Measurements from ENCODE around the gene KISS1.

Gene KISS1

GRCh38 chr1:204155881-204156280 is 40.4 kb downstream of the KISS1 start:
- DNase-seq (ENCODE audit: low read depth in 2 of 2), result no peak

- DNase-seq (ENCODE audit: low read depth in 2 of 2), result no peak
Observed at GRCh38 chr1:204154568-204155255, 41.6 kb downstream of the KISS1 start.

- DNase-seq (ENCODE audit: low read depth in 2 of 2), result no peak
Observed at GRCh38 chr1:204153667-204154066, 42.6 kb downstream of the KISS1 start.

GRCh38 chr1:204152310-204153044 is 43.8 kb downstream of the KISS1 start:
- DNase-seq (ENCODE audit: low read depth in 2 of 2), result no peak

- peak in 1 of 2 experiments; percentile 20 for DNase-seq (ENCODE audit: low read depth in 2 of 2)
Observed at GRCh38 chr1:204151552-204152309, 44.6 kb downstream of the KISS1 start, which contains the start of gene ETNK2. Gene ETNK2, minus strand, starts transcription at chr1:204152044. Its CDS starts 192 bp downstream, at chr1:204151852.

GRCh38 chr1:204150702-204151551 is 45.4 kb downstream of the KISS1 start:
- no peak for DNase-seq (ENCODE audit: low read depth in 2 of 2)

GRCh38 chr1:204149635-204150565 is 46.4 kb downstream of the KISS1 start:
- no peak for DNase-seq (ENCODE audit: low read depth in 2 of 2)

GRCh38 chr1:204149107-204149506 is 47.2 kb downstream of the KISS1 start:
- no peak for DNase-seq (ENCODE audit: low read depth in 2 of 2)

GRCh38 chr1:204147406-204148383 is 48.6 kb downstream of the KISS1 start:
- DNase-seq (ENCODE audit: low read depth in 2 of 2), result no peak

GRCh38 chr1:204146965-204147364 is 49.3 kb downstream of the KISS1 start:
- DNase-seq (ENCODE audit: low read depth in 2 of 2), result no peak

GRCh38 chr1:204146309-204146708 is 50.0 kb downstream of the KISS1 start:
- no peak for DNase-seq (ENCODE audit: low read depth in 2 of 2)

- DNase-seq (ENCODE audit: low read depth in 2 of 2), result no peak
Observed at GRCh38 chr1:204145033-204145504, 51.2 kb downstream of the KISS1 start.

GRCh38 chr1:204143276-204144041 is 52.8 kb downstream of the KISS1 start:
- DNase-seq (ENCODE audit: low read depth in 2 of 2), result no peak

GRCh38 chr1:204142032-204142974 is 54.0 kb downstream of the KISS1 start:
- DNase-seq (ENCODE audit: low read depth in 2 of 2), result no peak

- DNase-seq (ENCODE audit: low read depth in 2 of 2), result no peak
Observed at GRCh38 chr1:204141131-204141530, 55.2 kb downstream of the KISS1 start.

Measured in stimulated activated CD4-positive, alpha-beta T cell treated with anti-CD3 and anti-CD28 coated beads, Interleukin-12 subunit alpha, Interleukin-12 subunit beta, amount 100 ng/mL, for 24 hours (primary cell).